Effector memory CD4-positive, alpha-beta T cell (primary cell): Measurements from ENCODE around the gene PROB1.
"Not testable (repeated sequence)": the region's sequence is repeated elsewhere in the genome, so short reads cannot be mapped to it uniquely, and the experiment has no call there.

ENCODE experiments used
- DNase-seq, 3 donors: peaks; one replicate each; pipeline ENCODE4 v3.0.0-alpha.2; 2020
- H3K27ac ChIP-seq: 2 replicates; pipeline ENCODE4 v1.7.0; 2013; ENCODE audit warnings: mild to moderate bottlenecking, low read length, moderate library complexity; ENCODE audit not compliant: insufficient read depth, poor library complexity, severe bottlenecking
- H3K27me3 ChIP-seq: replicated peaks from 2 replicates; pipeline ENCODE4 v1.7.0; 2013; ENCODE audit warnings: mild to moderate bottlenecking, low read length; ENCODE audit not compliant: insufficient read depth, control insufficient read depth, poor library complexity, severe bottlenecking
- H3K36me3 ChIP-seq: 2 replicates; pipeline ENCODE4 v1.7.0; 2013; ENCODE audit warnings: mild to moderate bottlenecking, low read length, moderate library complexity; ENCODE audit not compliant: control insufficient read depth, insufficient read depth
- H3K4me1 ChIP-seq: 2 replicates; pipeline ENCODE4 v1.7.0; 2013; ENCODE audit warnings: low read length, mild to moderate bottlenecking; ENCODE audit not compliant: control insufficient read depth, insufficient read depth, poor library complexity, severe bottlenecking
- H3K4me3 ChIP-seq: 2 replicates; pipeline ENCODE4 v1.7.0; 2013; ENCODE audit warnings: low read length, low read depth, mild to moderate bottlenecking; ENCODE audit not compliant: insufficient read depth, poor library complexity, severe bottlenecking
- H3K9me3 ChIP-seq: 2 replicates; pipeline ENCODE4 v1.7.0; 2013; ENCODE audit warnings: mild to moderate bottlenecking, low read length, moderate library complexity; ENCODE audit not compliant: control insufficient read depth

The PROB1 gene

GRCh38 chr5:139413963-139414362 lies 19.1 kb upstream of the PROB1 start:
- H3K27me3 ChIP-seq, result no peaks in the 10 kb centered on the region
- H3K4me3 ChIP-seq, result no peak overlapping the region
- no peak for DNase-seq
- no peak overlapping the region for H3K27ac ChIP-seq
- H3K36me3 ChIP-seq, result peaks cover 4% of the 10 kb centered on the region
- H3K4me1 ChIP-seq, result peaks cover 9% of the 10 kb centered on the region
- no peaks in the 10 kb centered on the region for H3K9me3 ChIP-seq

GRCh38 chr5:139413153-139413552 lies 18.2 kb upstream of the PROB1 start:
- Histone ChIP-seq H3K27ac (no peak overlapping the region), H3K4me3 (no peak overlapping the region), H3K27me3 (no peaks in the 10 kb centered on the region), H3K36me3 (no peaks in the 10 kb centered on the region), H3K9me3 (no peaks in the 10 kb centered on the region), H3K4me1 (peaks cover 9% of the 10 kb centered on the region)
- no peak for DNase-seq

DNA sequence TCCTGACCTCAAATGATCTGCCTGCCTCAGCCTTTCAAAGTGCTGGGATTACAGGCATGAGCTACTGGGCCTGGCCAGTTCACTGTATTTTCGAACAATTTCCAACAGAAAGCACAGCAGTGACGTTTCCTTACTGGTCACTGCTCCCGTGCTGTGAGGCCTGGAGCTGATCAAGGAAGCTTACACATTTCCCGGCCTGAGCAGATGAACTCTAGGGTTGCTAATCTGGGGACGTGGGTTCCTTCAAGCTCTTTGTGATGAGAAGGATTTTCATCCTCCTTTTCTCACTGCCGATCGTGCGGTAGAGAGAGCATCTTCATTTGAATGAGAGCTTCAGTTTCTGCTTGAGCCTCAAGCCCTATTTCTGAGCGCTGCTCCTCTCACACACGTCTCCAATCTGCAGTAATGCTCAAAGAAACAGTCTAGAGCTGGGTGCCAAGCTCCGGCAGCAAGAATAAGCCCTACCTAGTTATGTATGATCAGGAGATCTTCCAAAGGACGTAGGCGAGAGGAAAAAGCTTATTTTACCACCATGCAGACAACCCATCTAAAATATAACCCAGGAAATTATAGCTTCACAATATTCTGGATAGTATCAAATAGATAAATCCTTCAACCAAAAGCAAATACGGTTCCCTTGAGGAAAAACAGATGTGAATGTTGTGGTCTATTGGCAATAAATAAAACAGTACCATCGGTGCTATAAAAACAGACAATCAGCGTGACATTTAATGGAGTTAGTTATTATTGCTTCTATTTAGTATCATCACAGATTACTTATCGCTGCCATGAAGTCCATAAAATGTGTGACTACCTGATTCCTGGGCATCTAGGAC lies 16.3 kb upstream of the PROB1 start:
- no peak overlapping the region for H3K27ac ChIP-seq
- no peaks in the 10 kb centered on the region for H3K36me3 ChIP-seq
- no peaks in the 10 kb centered on the region for H3K27me3 ChIP-seq
- H3K4me1 ChIP-seq, result peaks cover 9% of the 10 kb centered on the region
- no peak for DNase-seq
- no peaks in the 10 kb centered on the region for H3K9me3 ChIP-seq
- no peak overlapping the region for H3K4me3 ChIP-seq

DNA sequence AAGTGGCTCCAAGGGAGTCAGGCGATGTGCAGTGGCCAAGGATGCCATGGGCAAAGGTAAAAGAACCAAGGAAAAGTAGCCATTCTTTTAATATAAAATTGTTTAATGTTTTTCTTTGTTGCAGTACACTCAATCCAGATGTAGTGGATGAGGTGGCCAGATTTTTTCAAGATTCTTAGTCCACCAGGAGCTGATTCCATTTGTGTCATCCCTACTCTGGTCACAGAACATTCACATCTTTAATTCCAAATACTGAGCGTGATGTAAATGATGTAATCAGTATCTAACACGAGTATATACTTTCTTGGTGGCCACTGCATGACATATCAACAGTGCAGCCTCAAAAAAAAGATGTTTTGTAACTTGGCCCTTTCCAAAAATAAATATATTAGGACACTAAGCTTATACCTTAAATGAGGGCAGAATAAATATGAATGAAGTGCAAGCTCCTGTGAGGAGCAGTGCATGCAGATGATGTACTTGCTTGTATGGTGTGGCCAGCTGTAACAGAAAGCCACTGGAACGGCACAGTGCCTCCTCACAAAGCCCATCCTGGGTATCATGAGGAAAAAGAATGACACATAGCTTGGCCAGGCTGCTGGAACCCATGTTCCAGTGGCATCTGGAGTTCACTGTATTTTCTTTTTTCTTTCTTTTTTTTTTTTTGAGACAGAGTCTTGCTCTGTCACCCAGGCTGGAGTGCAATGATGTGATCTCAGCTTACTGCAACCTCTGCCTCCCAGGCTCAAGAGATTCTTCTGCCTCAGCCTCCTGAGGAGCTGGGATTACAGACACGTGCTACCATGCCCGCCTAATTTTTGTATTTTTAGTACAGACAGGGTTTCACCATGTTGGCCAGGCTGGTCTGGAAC lies 15.5 kb upstream of the PROB1 start:
- H3K4me3 ChIP-seq, result no peak overlapping the region
- H3K27ac ChIP-seq, result no peak overlapping the region
- H3K27me3 ChIP-seq, result no peaks in the 10 kb centered on the region
- peaks cover 6% of the 10 kb centered on the region for H3K4me1 ChIP-seq
- DNase-seq, result no peak
- H3K9me3 ChIP-seq, result no peaks in the 10 kb centered on the region
- no peaks in the 10 kb centered on the region for H3K36me3 ChIP-seq

- not testable (repeated sequence) for H3K27ac ChIP-seq, H3K4me1 ChIP-seq, H3K27me3 ChIP-seq, H3K4me3 ChIP-seq, H3K9me3 ChIP-seq, H3K36me3 ChIP-seq, DNase-seq
Measured at GRCh38 chr5:139409116-139409515, 14.2 kb upstream of the PROB1 start.

- no peak overlapping the region for H3K27ac ChIP-seq
- no peaks in the 10 kb centered on the region for H3K27me3 ChIP-seq
Measured at GRCh38 chr5:139408191-139408590, 13.3 kb upstream of the PROB1 start.

GRCh38 chr5:139407517-139407916 lies 12.6 kb upstream of the PROB1 start:
- H3K27ac ChIP-seq, result no peak overlapping the region
- no peak overlapping the region for H3K4me3 ChIP-seq
- no peak for DNase-seq
- H3K27me3 ChIP-seq, result no peaks in the 10 kb centered on the region
- no peaks in the 10 kb centered on the region for H3K36me3 ChIP-seq
- peaks cover 8% of the 10 kb centered on the region for H3K4me1 ChIP-seq
- no peaks in the 10 kb centered on the region for H3K9me3 ChIP-seq

More at GRCh38 chr5:139408191-139408590, 13.3 kb upstream of the PROB1 start:
- no peaks in the 10 kb centered on the region for H3K36me3 ChIP-seq
- H3K4me3 ChIP-seq, result no peak overlapping the region
- H3K4me1 ChIP-seq, result peaks cover 8% of the 10 kb centered on the region
- DNase-seq, result no peak
- H3K9me3 ChIP-seq, result no peaks in the 10 kb centered on the region

DNA sequence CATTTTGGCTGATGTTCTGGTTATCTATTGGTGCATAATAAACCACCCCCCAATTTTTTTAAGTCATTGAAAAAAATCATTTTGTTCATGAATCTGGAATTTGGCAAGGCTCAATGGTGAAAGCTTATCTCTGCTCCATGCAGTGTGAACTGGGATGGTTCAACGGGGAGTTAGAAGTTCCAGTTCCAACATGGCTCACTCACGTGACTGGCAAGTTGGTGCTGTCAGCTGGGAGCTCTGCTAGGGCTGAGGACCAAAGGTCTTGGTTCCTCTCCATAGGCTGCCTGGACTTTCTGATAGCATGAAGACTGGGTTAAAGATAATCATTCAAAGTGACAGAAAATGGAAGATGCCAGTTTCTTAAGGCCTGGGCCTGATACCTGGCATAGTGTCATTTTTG lies 12.1 kb upstream of the PROB1 start:
- Histone ChIP-seq H3K4me3 (no peak overlapping the region), H3K27ac (no peak overlapping the region), H3K4me1 (peaks cover 8% of the 10 kb centered on the region), H3K9me3 (no peaks in the 10 kb centered on the region), H3K27me3 (no peaks in the 10 kb centered on the region), H3K36me3 (no peaks in the 10 kb centered on the region)
- DNase-seq, result no peak

DNA sequence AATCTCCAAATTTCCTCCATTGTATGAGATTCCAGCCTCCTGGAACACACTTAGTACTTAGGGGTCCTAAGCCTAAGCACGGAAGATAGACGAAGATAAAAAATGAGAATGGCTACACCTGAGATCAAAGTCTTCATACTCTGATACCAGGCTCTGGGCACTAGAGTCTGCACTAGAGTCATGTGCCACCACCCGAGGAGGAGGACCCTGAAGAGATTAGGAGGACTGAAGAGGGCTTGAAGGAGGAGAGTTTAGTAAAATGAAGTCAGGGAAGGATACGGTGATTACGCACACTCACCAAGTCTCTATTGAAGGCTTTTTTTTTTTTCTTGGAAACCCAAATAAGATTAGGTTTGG lies 9.6 kb upstream of the PROB1 start:
- Histone ChIP-seq H3K27ac (peak overlapping the region; percentile 83), H3K36me3 (no peaks in the 10 kb centered on the region), H3K4me1 (peaks cover 8% of the 10 kb centered on the region), H3K9me3 (no peaks in the 10 kb centered on the region), H3K27me3 (no peaks in the 10 kb centered on the region), H3K4me3 (peak overlapping the region; percentile 52)
- no peak for DNase-seq
